Neural progenitor cell (in vitro differentiated cells): ENCODE measurements around the gene PRIMA1. TPM values are rescaled to one million over a fixed set of nuclear protein-coding genes. Genes with fewer than 3 reads are reported as not detected.

ENCODE experiments used
- DNase-seq: peaks from one replicate; pipeline ENCODE4 v3.0.0-alpha.2; 2016; ENCODE audit warnings: low spot score
- H2AFZ ChIP-seq: fragments of 200-600 bp; sonication (generic); replicated peaks from 2 replicates; pipeline ENCODE4 v1.6.1; 2016; ENCODE audit warnings: antibody characterized with exemption
- H3F3A ChIP-seq: fragments of 200-600 bp; sonication (generic); 2 replicates; pipeline ENCODE4 v1.6.1; 2016; ENCODE audit warnings: antibody characterized with exemption, low read depth
- H3K27ac ChIP-seq: fragments of 200-600 bp; sonication (generic); 2 replicates; pipeline ENCODE4 v1.5.1; 2016; ENCODE audit warnings: mild to moderate bottlenecking
- H3K27me3 ChIP-seq: fragments of 200-600 bp; sonication (generic); 2 replicates; pipeline ENCODE4 v1.6.1; 2016; ENCODE audit warnings: mild to moderate bottlenecking, moderate library complexity
- H3K36me3 ChIP-seq: fragments of 200-600 bp; sonication (generic); 2 replicates; pipeline ENCODE4 v1.5.1; 2016
- H3K4me1 ChIP-seq: fragments of 200-600 bp; sonication (generic); 2 replicates; pipeline ENCODE4 v1.6.1; 2016; ENCODE audit warnings: mixed run types
- H3K4me2 ChIP-seq: fragments of 200-600 bp; sonication (generic); 2 replicates; pipeline ENCODE4 v1.6.1; 2016
- H3K4me3 ChIP-seq: fragments of 200-600 bp; sonication (generic); 2 replicates; pipeline ENCODE4 v1.5.1; 2016
- H3K79me2 ChIP-seq: fragments of 200-600 bp; sonication (generic); 2 replicates; pipeline ENCODE4 v1.6.1; 2016; ENCODE audit warnings: low read depth
- H3K9ac ChIP-seq: fragments of 200-600 bp; sonication (generic); 2 replicates; pipeline ENCODE4 v1.6.1; 2016
- H3K9me3 ChIP-seq: fragments of 200-600 bp; sonication (generic); 2 replicates; pipeline ENCODE4 v1.5.1; 2016; ENCODE audit warnings: low read depth
- H4K20me1 ChIP-seq: fragments of 200-600 bp; sonication (generic); 2 replicates; pipeline ENCODE4 v1.6.1; 2016; ENCODE audit warnings: low read depth
- H3K27ac Mint-ChIP-seq: 3 replicates; pipeline ENCODE4 v1.8.0; 2021; ENCODE audit warnings: mixed read lengths
- H3K27me3 Mint-ChIP-seq: 2 replicates; pipeline ENCODE4 v1.8.0; 2022; ENCODE audit warnings: low read depth, mild to moderate bottlenecking, inconsistent platforms, moderate library complexity, mixed read lengths; ENCODE audit not compliant: insufficient read depth
- H3K36me3 Mint-ChIP-seq: 3 replicates; pipeline ENCODE4 v1.8.0; 2021; ENCODE audit warnings: mixed read lengths
- H3K4me1 Mint-ChIP-seq: 3 replicates; pipeline ENCODE4 v1.8.0; 2021; ENCODE audit warnings: mixed read lengths
- H3K4me3 Mint-ChIP-seq: 3 replicates; pipeline ENCODE4 v1.8.0; 2021; ENCODE audit warnings: mild to moderate bottlenecking, moderate library complexity, mixed read lengths
- H3K9me3 Mint-ChIP-seq: 3 replicates; pipeline ENCODE4 v1.8.0; 2020; ENCODE audit warnings: mixed read lengths
- EZH2 ChIP-seq: fragments of 200-600 bp; sonication (generic); IDR thresholded peaks from 2 replicates; pipeline ENCODE4 v1.6.1; 2017; ENCODE audit warnings: antibody characterized with exemption, mild to moderate bottlenecking, moderate library complexity
- EZH2phosphoT487 ChIP-seq: fragments of 200-600 bp; sonication (generic); IDR thresholded peaks from 2 replicates; pipeline ENCODE4 v1.6.1; 2017; ENCODE audit warnings: antibody characterized with exemption
- total RNA-seq: library from RNA; depleted of rRNA; stranded (reverse); fragments of >200 nt; gene quantifications from 2 replicates; pipeline ENCODE4 v1.2.3, GENCODE V29; 2015; ENCODE audit warnings: low replicate concordance
- TF ChIP-seq, protein P1 (sequence below): fragments of 200-600 bp; sonication (generic); IDR thresholded peaks from 2 replicates; pipeline ENCODE4 v1.5.1; 2017; ENCODE audit warnings: antibody characterized with exemption, mild to moderate bottlenecking

The PRIMA1 gene
- total RNA-seq, 1 donor from 2014 or later: 2.8 TPM

DNA sequence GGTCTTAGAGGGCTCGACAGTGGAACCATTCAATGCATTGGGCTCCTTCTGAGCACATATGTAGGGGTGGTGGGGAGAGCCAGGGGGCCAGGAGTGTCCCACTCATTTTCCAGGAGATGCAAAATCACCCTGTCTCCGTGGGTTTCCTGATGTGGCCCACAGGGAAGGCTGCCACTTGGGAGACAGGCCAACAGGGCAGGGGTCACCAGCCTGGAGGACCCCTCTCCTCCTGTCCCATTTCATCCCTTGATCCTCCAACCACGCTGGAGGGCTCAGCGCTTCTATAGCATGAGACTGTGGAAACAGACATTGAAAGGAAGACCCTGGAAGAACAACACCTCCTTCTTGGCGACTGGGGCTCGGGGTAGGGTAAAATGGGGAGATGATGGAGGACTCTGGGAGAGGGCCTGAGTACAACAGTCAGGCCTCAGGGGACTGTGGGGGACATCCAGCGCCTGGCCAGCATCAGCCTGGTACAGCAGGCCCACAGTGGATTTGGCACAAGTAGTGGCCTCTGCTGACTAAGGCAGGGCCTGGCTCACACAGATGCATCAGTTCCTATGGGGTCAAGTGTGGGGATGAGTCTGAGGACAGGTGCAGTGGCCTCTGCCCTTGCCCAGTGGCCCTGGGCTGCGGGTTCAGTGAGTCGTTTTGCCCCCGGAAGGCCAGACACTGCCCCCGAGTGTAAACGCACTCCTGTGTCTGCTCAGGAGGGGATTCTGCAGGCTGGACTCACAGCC is 68.0 kb downstream of the PRIMA1 start:
- no peak overlapping the region for H3K4me3 Mint-ChIP-seq
- TF ChIP-seq EZH2phosphoT487 (no peak), EZH2 (no peak)
- TF ChIP-seq, protein P1, sequence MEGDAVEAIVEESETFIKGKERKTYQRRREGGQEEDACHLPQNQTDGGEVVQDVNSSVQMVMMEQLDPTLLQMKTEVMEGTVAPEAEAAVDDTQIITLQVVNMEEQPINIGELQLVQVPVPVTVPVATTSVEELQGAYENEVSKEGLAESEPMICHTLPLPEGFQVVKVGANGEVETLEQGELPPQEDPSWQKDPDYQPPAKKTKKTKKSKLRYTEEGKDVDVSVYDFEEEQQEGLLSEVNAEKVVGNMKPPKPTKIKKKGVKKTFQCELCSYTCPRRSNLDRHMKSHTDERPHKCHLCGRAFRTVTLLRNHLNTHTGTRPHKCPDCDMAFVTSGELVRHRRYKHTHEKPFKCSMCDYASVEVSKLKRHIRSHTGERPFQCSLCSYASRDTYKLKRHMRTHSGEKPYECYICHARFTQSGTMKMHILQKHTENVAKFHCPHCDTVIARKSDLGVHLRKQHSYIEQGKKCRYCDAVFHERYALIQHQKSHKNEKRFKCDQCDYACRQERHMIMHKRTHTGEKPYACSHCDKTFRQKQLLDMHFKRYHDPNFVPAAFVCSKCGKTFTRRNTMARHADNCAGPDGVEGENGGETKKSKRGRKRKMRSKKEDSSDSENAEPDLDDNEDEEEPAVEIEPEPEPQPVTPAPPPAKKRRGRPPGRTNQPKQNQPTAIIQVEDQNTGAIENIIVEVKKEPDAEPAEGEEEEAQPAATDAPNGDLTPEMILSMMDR: no peak

DNA sequence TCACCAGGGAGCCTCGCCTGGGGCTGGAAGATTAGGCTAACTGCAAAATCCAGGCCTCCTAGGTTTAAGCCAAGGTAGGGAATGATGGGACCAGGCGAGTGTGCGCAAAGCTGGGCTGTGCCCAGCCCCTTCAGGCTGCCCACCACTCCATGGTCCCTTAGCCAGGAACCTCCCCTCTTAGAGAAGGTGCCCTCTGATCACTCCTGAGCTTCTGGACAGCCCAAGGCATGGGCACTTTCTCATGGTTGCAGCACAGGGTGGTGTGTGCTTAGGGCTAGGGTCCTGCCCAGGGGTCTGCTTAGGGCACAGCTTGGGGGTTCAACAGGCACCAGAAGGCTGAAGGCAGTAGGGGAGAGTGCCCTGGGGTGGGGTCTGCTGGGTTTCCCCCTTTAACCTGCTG is 69.0 kb downstream of the PRIMA1 start:
- Histone ChIP-seq H3K27me3 (no peaks in the 10 kb centered on the region), H3K4me1 (no peaks in the 10 kb centered on the region), H3K4me3 (no peak overlapping the region), H3K36me3 (no peaks in the 10 kb centered on the region), H3K9ac (no peak overlapping the region), H4K20me1 (no peaks in the 10 kb centered on the region), H3F3A (no peaks in the 10 kb centered on the region), H3K9me3 (no peaks in the 10 kb centered on the region), H3K27ac (no peak overlapping the region), H3K79me2 (no peaks in the 10 kb centered on the region), H3K4me2 (no peak overlapping the region), H2AFZ (no peak overlapping the region)
- Mint-ChIP-seq H3K36me3 (peaks cover 4% of the 10 kb centered on the region), H3K27ac (peak overlapping the region; percentile 25), H3K9me3 (no peaks in the 10 kb centered on the region), H3K4me1 (peaks cover 5% of the 10 kb centered on the region), H3K27me3 (peaks cover 13% of the 10 kb centered on the region), H3K4me3 (no peak overlapping the region)
- TF ChIP-seq, protein P1: no peak
- TF ChIP-seq EZH2phosphoT487 (no peak), EZH2 (no peak)
- no peak for DNase-seq

More for the DNA sequence above, 68.0 kb downstream of the PRIMA1 start:
- Histone ChIP-seq H3K27ac (no peak overlapping the region), H3F3A (no peaks in the 10 kb centered on the region), H3K4me3 (no peak overlapping the region), H3K79me2 (no peaks in the 10 kb centered on the region), H3K4me2 (no peak overlapping the region), H3K4me1 (no peaks in the 10 kb centered on the region), H2AFZ (no peak overlapping the region), H4K20me1 (no peaks in the 10 kb centered on the region), H3K9me3 (no peaks in the 10 kb centered on the region), H3K27me3 (no peaks in the 10 kb centered on the region), H3K9ac (no peak overlapping the region), H3K36me3 (no peaks in the 10 kb centered on the region)
- no peaks in the 10 kb centered on the region for H3K9me3 Mint-ChIP-seq
- peaks cover 4% of the 10 kb centered on the region for H3K36me3 Mint-ChIP-seq
- H3K27me3 Mint-ChIP-seq: peaks cover 9% of the 10 kb centered on the region
- peak overlapping the region; percentile 83 for H3K27ac Mint-ChIP-seq
- H3K4me1 Mint-ChIP-seq: no peaks in the 10 kb centered on the region
- no peak for DNase-seq

DNA sequence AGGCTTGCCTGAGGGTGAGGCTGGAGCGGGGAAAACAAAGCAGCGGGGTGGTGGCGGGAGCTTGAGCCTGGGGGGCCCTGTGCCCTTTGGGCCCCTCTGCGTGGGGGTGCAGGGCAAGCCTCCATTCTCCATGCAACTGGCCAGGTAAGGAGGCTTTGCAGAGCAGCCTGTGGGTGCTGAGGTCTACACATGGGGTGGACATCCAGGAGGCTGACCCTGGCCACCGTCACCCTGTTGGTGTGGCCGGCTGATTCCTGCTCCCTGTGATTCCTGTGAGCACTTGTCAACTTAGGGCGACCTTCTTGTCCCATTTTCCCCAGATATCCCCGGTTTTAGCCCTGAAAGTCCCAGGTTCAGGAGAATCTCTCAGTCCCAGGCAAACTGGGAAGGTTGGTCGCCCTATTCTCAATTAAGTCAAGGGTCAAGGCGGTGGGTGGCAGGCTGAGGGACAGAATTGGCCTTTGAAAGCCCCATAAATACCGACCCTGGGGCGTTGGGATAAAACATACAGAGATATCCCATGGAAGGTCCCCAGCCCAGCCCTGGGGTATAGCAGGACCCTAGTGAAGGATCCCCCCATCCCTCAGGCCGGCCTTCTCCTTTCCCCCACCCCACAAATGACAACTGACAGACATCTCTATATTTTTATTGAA is 70.5 kb downstream of the PRIMA1 start:
- Histone ChIP-seq H3K4me3 (no peak overlapping the region), H3K4me2 (no peak overlapping the region), H3K9me3 (no peaks in the 10 kb centered on the region), H3K9ac (no peak overlapping the region), H3K79me2 (no peaks in the 10 kb centered on the region), H3K27ac (no peak overlapping the region), H3K36me3 (no peaks in the 10 kb centered on the region), H3F3A (no peaks in the 10 kb centered on the region), H4K20me1 (no peaks in the 10 kb centered on the region), H3K4me1 (peaks cover 6% of the 10 kb centered on the region), H3K27me3 (no peaks in the 10 kb centered on the region), H2AFZ (no peak overlapping the region)
- Mint-ChIP-seq H3K4me1 (peaks cover 12% of the 10 kb centered on the region), H3K9me3 (no peaks in the 10 kb centered on the region), H3K36me3 (peaks cover 4% of the 10 kb centered on the region), H3K4me3 (no peak overlapping the region), H3K27me3 (peaks cover 16% of the 10 kb centered on the region), H3K27ac (no peak overlapping the region)
- DNase-seq: no peak
- no peak for TF ChIP-seq EZH2phosphoT487
- TF ChIP-seq, protein P1: no peak
- no peak for TF ChIP-seq EZH2
